HepG2 (cell line): ENCODE measurements around the gene FOXD3. TPM values are rescaled to one million over a fixed set of nuclear protein-coding genes. Genes with fewer than 3 reads are reported as not detected.

Experiments
- ATAC-seq: fragments of 200-7000 bp; cut with Tn5 transposase; 3 replicates; pipeline ENCODE4 v1.9.1; 2020; ENCODE audit warnings: mild to moderate bottlenecking, moderate library complexity
- BruUV-seq: library from RNA; stranded (reverse); fragments of 400-500 nt; replicated peaks from 2 replicates; lab custom pipeline; 2021; lab: Mats Ljungman, UMichigan
- CTCF ChIA-PET: fragments of 300-600 bp; formaldehyde crosslinking; extraction: SDS; loops from one replicate; lab custom pipeline; 2021; ENCODE audit warnings: low total read pairs, inconsistent platforms, low intra/inter-chr PET ratio; lab: Yijun Ruan, JAX
- POLR2A ChIA-PET: fragments of 350-600 bp; sonication (Branson Sonifier 250); formaldehyde crosslinking; loops from one replicate; lab custom pipeline; 2020; ENCODE audit warnings: antibody characterized with exemption, inconsistent platforms; lab: Yijun Ruan, JAX
- DNase-seq: peaks from one replicate; pipeline ENCODE4 v3.0.0-alpha.2; 2015; ENCODE audit warnings: low spot score
- FAIRE-seq: peaks from 3 replicates; lab custom pipeline; 2011; peaks lifted over from hg19 to GRCh38; lab: Jason Lieb, UNC
- H2AFZ ChIP-seq: one replicate; pipeline ENCODE4 v1.6.1; 2011; ENCODE audit warnings: low read length, inconsistent platforms
- H3K27ac ChIP-seq: fragments of 300-600 bp; 3 replicates; pipeline ENCODE4 v1.8.0; 2011; ENCODE audit warnings: mixed run types, mild to moderate bottlenecking, mixed read lengths, low read length, inconsistent platforms; ENCODE audit not compliant: insufficient read depth; ENCODE audit errors: extremely low read length
- H3K27me3 ChIP-seq, 2 experiments: fragments of 200-600 bp in 1 of 2; 2 replicates in 1 of 2; 3 replicates in 1 of 2; pipeline versions ENCODE4 v1.6.0 to v1.8.0; 2011; ENCODE audit warnings: low read length in 2 of 2, mild to moderate bottlenecking in 2 of 2, moderate library complexity in 2 of 2, inconsistent platforms in 1 of 2; ENCODE audit not compliant: insufficient read depth in 2 of 2, control insufficient read depth in 1 of 2
- H3K36me3 ChIP-seq, 2 experiments: fragments of 200-600 bp in 1 of 2; replicated peaks in 1 of 2; 2 replicates in 1 of 2; 3 replicates in 1 of 2; pipeline versions ENCODE4 v1.5.1 to v1.8.0; 2011; ENCODE audit warnings: low read length in 2 of 2, inconsistent platforms in 1 of 2; ENCODE audit not compliant: insufficient read depth in 2 of 2, control insufficient read depth in 1 of 2
- H3K4me1 ChIP-seq: 2 replicates; pipeline ENCODE4 v1.5.1; 2012; ENCODE audit warnings: low read length, inconsistent platforms; ENCODE audit not compliant: insufficient read depth
- H3K4me2 ChIP-seq: 2 replicates; pipeline ENCODE4 v1.6.0; 2011; ENCODE audit warnings: low read depth, low read length, inconsistent platforms
- H3K4me3 ChIP-seq, 3 experiments: fragments of 200-600 bp in 1 of 3; sonication (generic), shearing (Covaris generic) in 1 of 3; replicated peaks in 1 of 3; 2 replicates each; pipeline ENCODE4 v1.5.1; 2011 to 2016; ENCODE audit warnings: low read length in 3 of 3, inconsistent platforms in 2 of 3, low read depth in 2 of 3, mild to moderate bottlenecking in 2 of 3, control low read depth in 1 of 3, mixed read lengths in 1 of 3; ENCODE audit not compliant: insufficient read depth in 1 of 3
- H3K79me2 ChIP-seq: one replicate; pipeline ENCODE4 v1.6.1; 2011; ENCODE audit warnings: low read length, inconsistent platforms; ENCODE audit not compliant: insufficient read depth
- H3K9ac ChIP-seq: 2 replicates; pipeline ENCODE4 v1.6.0; 2011; ENCODE audit warnings: mild to moderate bottlenecking, low read depth, low read length, inconsistent platforms; ENCODE audit not compliant: insufficient read depth
- H3K9me3 ChIP-seq: 2 replicates; pipeline ENCODE4 v1.5.1; 2012; ENCODE audit warnings: mild to moderate bottlenecking, low read length
- H4K20me1 ChIP-seq: 2 replicates; pipeline ENCODE4 v1.6.0; 2011; ENCODE audit warnings: inconsistent platforms, mild to moderate bottlenecking, low read length, moderate library complexity; ENCODE audit not compliant: insufficient read depth
- NFKB2 ChIP-seq: sonication (generic); formaldehyde crosslinking; IDR thresholded peaks from 2 replicates; pipeline ENCODE4 v1.4.0; 2020; ENCODE audit warnings: missing genetic modification reagents, borderline replicate concordance
- ZBTB33 ChIP-seq: sonication (generic); formaldehyde crosslinking; IDR thresholded peaks from 2 replicates; pipeline ENCODE4 v1.4.0; 2020; ENCODE audit warnings: missing genetic modification reagents
- WGBS: methylation state at CpG from one replicate; pipeline ENCODE4 v1.1.6; 2017; ENCODE audit warnings: low lambda C conversion rate; 5-methylcytosine and 5-hydroxymethylcytosine counted together
- in situ Hi-C: cut with HindIII; loops from 2 replicates; pipeline ENCODE4 v1.10.0; 2017; ENCODE audit warnings: low pct_unique_long_range_greater_than_20kb; ENCODE audit not compliant: extremely low pct_ligation_motif_present
- intact Hi-C: fragments of 100-400 bp; cut with micrococcal nuclease; formaldehyde crosslinking; loops from one replicate; pipeline ENCODE4 v1.10.0; 2022; ENCODE audit not compliant: unreplicated experiment
- polyA plus RNA-seq, 8 experiments: library from polyadenylated mRNA; depleted of rRNA in 3 of 8; stranded (reverse) in 7 of 8; unstranded in 1 of 8; fragments of >200 nt; fragmentation: Illumina TruSeq in 4 of 8; extraction: Trizol in 4 of 8; gene quantifications; 2 replicates each; pipeline versions ENCODE4 v1.2.1 to v1.2.3, GENCODE V29; 2011 to 2016; ENCODE audit warnings: low read depth in 4 of 8, missing spikeins in 1 of 8, mixed read lengths in 1 of 8; ENCODE audit not compliant: insufficient read depth in 1 of 8
- total RNA-seq, 5 experiments: library from RNA; depleted of rRNA; stranded (reverse); fragments of >200 nt; fragmentation: Illumina TruSeq; extraction: Trizol; gene quantifications; 2 replicates each; pipeline ENCODE4 v1.2.3, GENCODE V29; 2016; ENCODE audit warnings: low read depth in 1 of 5

Gene FOXD3
- total and polyA plus RNA-seq, 2 of the 13 experiments (the other 11 are each of a cell fraction or from before 2014, with no cell fraction given): not detected

GRCh38 chr1:63322944-63323864 is 837 bp downstream of the FOXD3 start:
- intact Hi-C loops (no loop called here), in situ Hi-C loops (no loop called here)
- Histone ChIP-seq H3K4me2 (no peak overlapping the region), H3K9me3 (no peaks in the 10 kb centered on the region), H4K20me1 (no peaks in the 10 kb centered on the region), H2AFZ (no peak overlapping the region), H3K27me3 (peaks cover 10 to 63% of the 10 kb centered on the region in 2 experiments), H3K79me2 (no peaks in the 10 kb centered on the region), H3K4me1 (peaks cover 22% of the 10 kb centered on the region), H3K9ac (no peak overlapping the region), H3K36me3 (no peaks in the 10 kb centered on the region), H3K4me3 (no peak overlapping the region), H3K27ac (no peak overlapping the region)
- FAIRE-seq (no peak), DNase-seq (no peak), ATAC-seq (no peak)
- ChIA-PET CTCF (no interaction called here), POLR2A (no interaction called here)
- no peak for TF ChIP-seq NFKB2
- 0 out of 2 replicates have a peak, but pooled peaks have one; percentile 15 for TF ChIP-seq ZBTB33 (CRISPR knock-in tag)
- WGBS: 89% methylated on average over 77 of the region's 104 CpGs
- BruUV-seq: no TSS peak
